Activated CD8-positive, alpha-beta memory T cell treated with anti-CD3 and anti-CD28 coated beads, Interleukin-2, amount 50 U/mL, for 48 hours (primary cell): ENCODE measurements around the gene LRBA.

Experiments used
- DNase-seq: peaks from one replicate; pipeline ENCODE4 v3.0.0-alpha.2; 2020

The LRBA gene

GRCh38 chr4:150299816-150300215 is 715.3 kb downstream of the LRBA start:
- no peak for DNase-seq

- DNase-seq, result no peak
These were observed 717.1 kb downstream of the LRBA start for GRCh38 chr4:150297861-150298474.

- DNase-seq, result no peak
These were observed 725.2 kb downstream of the LRBA start for GRCh38 chr4:150289881-150290280.

GRCh38 chr4:150289198-150289597 is 725.9 kb downstream of the LRBA start:
- no peak for DNase-seq

GRCh38 chr4:150286656-150287055 is 728.4 kb downstream of the LRBA start:
- no peak for DNase-seq

- DNase-seq, result no peak
These were observed 731.4 kb downstream of the LRBA start for GRCh38 chr4:150283689-150284088.

GRCh38 chr4:150280975-150281374 is 734.1 kb downstream of the LRBA start:
- DNase-seq, result no peak

- no peak for DNase-seq
These were observed 734.8 kb downstream of the LRBA start for GRCh38 chr4:150280081-150280895.

- DNase-seq, result no peak
These were observed 736.9 kb downstream of the LRBA start for GRCh38 chr4:150278206-150278605.

- DNase-seq, result no peak
These were observed 746.6 kb downstream of the LRBA start for GRCh38 chr4:150268444-150268843.

- no peak for DNase-seq
These were observed 749.3 kb downstream of the LRBA start for GRCh38 chr4:150265806-150266205.

- DNase-seq, result no peak
These were observed 750.4 kb downstream of the LRBA start for GRCh38 chr4:150264595-150265161.

GRCh38 chr4:150262611-150263010 is 752.5 kb downstream of the LRBA start:
- no peak for DNase-seq

- DNase-seq, result no peak
These were observed 753.5 kb downstream of the LRBA start for GRCh38 chr4:150261571-150261970.

- no peak for DNase-seq
These were observed 755.1 kb downstream of the LRBA start for GRCh38 chr4:150259861-150260567.

GRCh38 chr4:150258569-150258968 is 756.5 kb downstream of the LRBA start:
- no peak for DNase-seq

- no peak for DNase-seq
These were observed 758.0 kb downstream of the LRBA start for GRCh38 chr4:150256841-150257730.

- DNase-seq, result no peak
These were observed 758.9 kb downstream of the LRBA start for GRCh38 chr4:150256225-150256620.

GRCh38 chr4:150255610-150256224 is 759.4 kb downstream of the LRBA start:
- no peak for DNase-seq

- no peak for DNase-seq
These were observed 761.0 kb downstream of the LRBA start for GRCh38 chr4:150253965-150254630.

GRCh38 chr4:150253416-150253815 is 761.7 kb downstream of the LRBA start:
- no peak for DNase-seq
